Kidney epithelial cell (primary cell): Measurements from ENCODE around the gene RYR1. TPM values are rescaled to one million over a fixed set of nuclear protein-coding genes. Genes with fewer than 3 reads are reported as not detected.
A peak's percentile ranks its signal among the peaks of the same experiment; 100 is the strongest.

ENCODE experiments used
- DNase-seq: peaks from one replicate; pipeline ENCODE4 v3.0.0-alpha.2; 2010; ENCODE audit warnings: low read depth
- H3K27me3 ChIP-seq: 2 replicates; pipeline ENCODE4 v1.6.0; 2011; ENCODE audit warnings: low read length; ENCODE audit not compliant: control insufficient read depth, insufficient read depth
- H3K36me3 ChIP-seq: 2 replicates; pipeline ENCODE4 v1.5.1; 2011; ENCODE audit warnings: low read length; ENCODE audit not compliant: control insufficient read depth, insufficient read depth
- H3K4me3 ChIP-seq: 2 replicates; pipeline ENCODE4 v1.5.1; 2011; ENCODE audit warnings: low read depth, mild to moderate bottlenecking, control low read depth, low read length
- total RNA-seq: library from RNA; depleted of rRNA; stranded (reverse); fragments of >200 nt; gene quantifications from 2 replicates; pipeline ENCODE4 v1.2.3, GENCODE V29; 2015
- TF ChIP-seq, protein P1 (sequence below): IDR thresholded peaks from 2 replicates; pipeline ENCODE4 v1.5.1; 2011; ENCODE audit warnings: mild to moderate bottlenecking, moderate library complexity, low read length, control low read depth, inconsistent platforms; ENCODE audit not compliant: insufficient read depth, poor library complexity, severe bottlenecking

The RYR1 gene
- 0.07 and 0.17 TPM in 2 replicates for total RNA-seq

DNA sequence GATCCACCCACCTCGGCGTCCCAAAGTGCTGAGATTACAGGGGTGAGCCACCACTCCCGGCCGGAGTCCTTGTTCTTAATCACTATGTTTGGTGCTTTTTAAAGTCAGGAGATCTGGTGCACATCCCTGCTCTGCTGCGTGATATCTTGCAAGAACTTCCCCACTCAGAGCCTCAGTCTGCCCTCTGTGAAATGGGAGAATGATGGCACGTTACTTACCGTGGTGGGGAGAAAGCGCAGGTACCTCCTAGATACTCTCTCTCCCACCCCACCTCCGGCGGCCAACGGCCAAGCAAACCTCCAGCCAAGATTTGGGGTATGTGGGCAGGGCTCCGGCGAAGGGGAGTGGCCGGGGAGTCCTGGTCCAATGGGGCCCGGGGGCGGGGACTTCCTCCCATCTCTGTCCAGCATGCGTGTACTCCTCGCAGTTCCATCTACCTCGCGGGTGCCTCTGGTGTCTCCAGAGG, at the start of gene RYR1:
Gene RYR1, plus strand, starts transcription at position 424 of the 466 bp plus-strand sequence. CDS start 139 bp downstream, outside the sequence.
- Histone ChIP-seq H3K36me3 (no peaks in the 10 kb centered on the region), H3K4me3 (no peak within 1 kb of the TSS), H3K27me3 (peaks cover 24% of the 10 kb centered on the region)
- TF ChIP-seq, protein P1, sequence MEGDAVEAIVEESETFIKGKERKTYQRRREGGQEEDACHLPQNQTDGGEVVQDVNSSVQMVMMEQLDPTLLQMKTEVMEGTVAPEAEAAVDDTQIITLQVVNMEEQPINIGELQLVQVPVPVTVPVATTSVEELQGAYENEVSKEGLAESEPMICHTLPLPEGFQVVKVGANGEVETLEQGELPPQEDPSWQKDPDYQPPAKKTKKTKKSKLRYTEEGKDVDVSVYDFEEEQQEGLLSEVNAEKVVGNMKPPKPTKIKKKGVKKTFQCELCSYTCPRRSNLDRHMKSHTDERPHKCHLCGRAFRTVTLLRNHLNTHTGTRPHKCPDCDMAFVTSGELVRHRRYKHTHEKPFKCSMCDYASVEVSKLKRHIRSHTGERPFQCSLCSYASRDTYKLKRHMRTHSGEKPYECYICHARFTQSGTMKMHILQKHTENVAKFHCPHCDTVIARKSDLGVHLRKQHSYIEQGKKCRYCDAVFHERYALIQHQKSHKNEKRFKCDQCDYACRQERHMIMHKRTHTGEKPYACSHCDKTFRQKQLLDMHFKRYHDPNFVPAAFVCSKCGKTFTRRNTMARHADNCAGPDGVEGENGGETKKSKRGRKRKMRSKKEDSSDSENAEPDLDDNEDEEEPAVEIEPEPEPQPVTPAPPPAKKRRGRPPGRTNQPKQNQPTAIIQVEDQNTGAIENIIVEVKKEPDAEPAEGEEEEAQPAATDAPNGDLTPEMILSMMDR = no peak
- DNase-seq = no peak

DNA sequence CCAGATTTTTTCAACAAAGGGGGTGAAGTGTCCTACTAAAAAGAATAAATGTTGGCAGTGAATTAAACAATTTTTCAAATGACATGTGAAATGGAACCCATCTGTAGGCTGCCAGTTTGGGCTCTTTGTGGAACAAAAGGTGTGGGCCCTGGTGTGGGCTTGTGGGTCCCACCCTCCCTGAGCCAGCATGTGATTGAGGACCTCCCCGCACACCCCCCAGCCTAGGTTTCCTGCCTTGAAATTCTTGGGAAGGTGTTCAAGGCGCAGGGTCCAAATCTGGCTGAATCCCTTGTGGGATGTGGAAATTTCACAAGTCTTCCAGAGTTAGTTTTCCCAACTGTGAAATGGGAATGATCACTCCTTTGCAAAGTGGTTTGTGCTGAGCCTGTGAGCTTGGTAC, 49.7 kb upstream of the RYR1 start:
- Histone ChIP-seq H3K4me3 (no peak overlapping the region), H3K27me3 (peaks cover 8% of the 10 kb centered on the region), H3K36me3 (peaks cover 8% of the 10 kb centered on the region)
- no peak for DNase-seq
- TF ChIP-seq, protein P1 = no peak

DNA sequence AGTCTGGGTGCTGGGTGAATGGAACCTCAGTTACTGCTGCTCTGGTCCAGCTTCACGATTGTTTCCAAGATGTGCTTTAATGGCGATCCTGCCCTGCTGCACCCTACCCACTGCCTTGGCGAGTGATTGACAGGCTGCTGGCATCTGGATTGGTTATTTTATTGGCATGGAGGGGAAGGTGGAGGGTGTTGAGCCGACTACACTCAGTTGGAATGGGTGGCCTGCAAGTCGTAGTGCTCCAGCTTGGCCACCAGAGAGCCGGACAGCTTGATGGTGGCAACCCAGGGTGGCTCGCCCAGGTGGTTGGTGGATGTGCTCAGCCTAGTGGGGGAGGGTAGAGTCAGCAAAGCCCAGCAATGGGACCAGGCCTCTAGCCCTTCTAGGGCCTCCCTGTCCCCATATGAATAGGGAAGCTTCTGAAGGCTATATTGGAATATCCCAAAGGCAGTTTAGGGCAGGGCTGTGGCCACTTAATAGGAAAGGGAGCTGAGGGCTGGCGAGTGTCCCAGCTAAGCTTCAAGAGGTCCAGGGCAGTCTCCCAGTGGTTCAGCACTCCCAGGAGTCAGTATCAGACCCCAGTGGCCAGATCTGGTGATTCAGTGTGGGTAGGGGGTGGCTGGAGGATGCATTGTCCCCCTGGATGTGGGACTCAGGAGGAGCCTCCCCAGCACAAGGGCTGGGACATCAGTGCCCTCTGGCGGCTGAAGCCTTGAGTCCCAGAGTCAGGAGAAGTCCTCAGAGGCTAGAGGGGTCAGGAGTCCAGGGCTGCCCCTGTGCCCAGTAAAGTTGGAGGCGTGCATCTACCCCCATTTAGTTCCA, 49.1 kb upstream of the RYR1 start:
- Histone ChIP-seq H3K4me3 (no peak overlapping the region), H3K27me3 (peaks cover 8% of the 10 kb centered on the region), H3K36me3 (peaks cover 6% of the 10 kb centered on the region)
- DNase-seq = no peak
- TF ChIP-seq, protein P1 = peak; percentile 31

DNA sequence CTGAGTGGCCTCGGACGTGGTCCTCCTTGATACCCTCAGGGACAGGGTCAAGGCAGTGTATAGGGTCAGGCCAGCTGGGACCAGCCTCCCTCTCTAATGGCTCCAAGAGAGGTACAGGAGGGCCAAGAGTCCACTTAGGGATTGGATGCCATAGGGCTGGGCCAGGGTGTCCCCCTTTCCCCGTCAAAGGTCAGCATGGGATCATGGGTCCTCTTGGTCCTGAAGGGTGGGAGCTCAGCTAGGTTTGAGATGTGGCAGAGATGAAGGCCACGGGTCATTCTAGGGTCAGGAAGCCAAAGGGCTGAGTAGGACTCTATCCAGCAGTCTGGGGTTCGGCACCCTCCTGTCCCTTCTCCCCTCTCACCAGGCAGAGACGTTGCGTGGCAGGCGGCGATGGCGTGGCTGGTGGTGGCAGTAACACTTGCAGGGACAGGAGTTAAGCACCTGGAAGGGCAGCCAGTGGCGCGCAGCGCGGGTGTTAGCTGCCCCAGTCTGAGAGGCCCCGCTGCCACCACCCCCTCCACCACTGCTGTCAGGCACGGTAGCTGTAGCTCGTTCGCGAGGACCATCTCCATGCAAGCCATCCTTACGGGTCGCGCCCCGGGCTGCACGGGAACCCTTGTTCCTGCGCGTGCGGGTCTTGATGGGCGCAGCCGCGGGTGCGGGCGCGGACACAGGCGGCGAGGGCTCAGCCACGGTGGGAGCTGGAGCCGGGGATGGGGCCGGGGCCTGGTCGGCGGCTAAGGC, 48.3 kb upstream of the RYR1 start:
- no peak for DNase-seq
- no peak overlapping the region for H3K4me3 ChIP-seq

DNA sequence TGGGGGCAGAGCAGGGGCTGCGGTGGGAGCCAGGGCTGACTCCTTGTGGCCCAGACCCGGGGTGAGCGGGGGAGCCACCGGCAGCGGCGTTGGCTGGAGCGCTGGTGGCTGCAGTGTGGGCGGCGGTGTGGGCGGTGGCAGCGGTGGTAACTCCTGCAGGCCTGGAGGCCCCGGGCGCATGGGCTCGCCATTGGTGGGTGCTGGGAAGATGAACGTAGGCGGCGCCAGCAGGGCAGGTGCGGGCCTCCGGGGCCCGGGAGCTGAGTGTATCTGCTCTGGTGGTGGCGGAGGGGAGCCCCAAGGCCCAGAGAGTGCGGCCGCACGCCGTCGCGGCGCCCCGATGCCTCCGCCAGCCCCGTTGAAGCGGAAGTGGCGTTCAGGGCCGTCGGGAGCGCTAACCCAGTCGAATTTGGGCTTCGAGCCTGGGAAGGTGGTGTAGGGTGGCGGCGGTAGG, 47.7 kb upstream of the RYR1 start:
- Histone ChIP-seq H3K4me3 (no peak overlapping the region), H3K27me3 (peaks cover 8% of the 10 kb centered on the region), H3K36me3 (peaks cover 4% of the 10 kb centered on the region)
- TF ChIP-seq, protein P1 = no peak
- no peak for DNase-seq

More for the DNA sequence above, 48.3 kb upstream of the RYR1 start:
- TF ChIP-seq, protein P1 = no peak
- H3K36me3 ChIP-seq = peaks cover 4% of the 10 kb centered on the region
- peaks cover 8% of the 10 kb centered on the region for H3K27me3 ChIP-seq
